Smooth muscle cell of the brain vasculature (primary cell): ENCODE data around the gene MRPS25.
A peak's percentile ranks its signal among the peaks of the same experiment; 100 is the strongest.

ENCODE experiments used
- DNase-seq: peaks from one replicate; pipeline ENCODE4 v3.0.0-alpha.2; 2012; ENCODE audit warnings: low read depth, low spot score

The MRPS25 gene

GRCh38 chr3:15064835-15065549 is at the start of gene MRPS25:
TSS of gene MRPS25 (minus strand) at chr3:15065315. CDS start at chr3:15065194, 121 bp downstream.
- DNase-seq: peak; percentile 81

GRCh38 chr3:15113884-15114283 is 48.8 kb upstream of the MRPS25 start:
- no peak for DNase-seq

GRCh38 chr3:15113471-15113870 is 48.4 kb upstream of the MRPS25 start:
- DNase-seq: no peak

GRCh38 chr3:15112011-15112410 is 46.9 kb upstream of the MRPS25 start:
- DNase-seq: no peak

GRCh38 chr3:15110206-15110605 is 45.1 kb upstream of the MRPS25 start:
- no peak for DNase-seq

GRCh38 chr3:15108869-15109268 is 43.8 kb upstream of the MRPS25 start:
- DNase-seq: no peak

- peak; percentile 49 for DNase-seq
Observed at GRCh38 chr3:15108082-15108545, 43.0 kb upstream of the MRPS25 start.

- DNase-seq: no peak
Observed at GRCh38 chr3:15107075-15107947, 42.2 kb upstream of the MRPS25 start.

- no peak for DNase-seq
Observed at GRCh38 chr3:15102836-15103235, 37.7 kb upstream of the MRPS25 start.

GRCh38 chr3:15102256-15102655 is 37.1 kb upstream of the MRPS25 start:
- no peak for DNase-seq

- DNase-seq: no peak
Observed at GRCh38 chr3:15099364-15100098, 34.4 kb upstream of the MRPS25 start.

- DNase-seq: peak; percentile 78
Observed at GRCh38 chr3:15098503-15099363, 33.6 kb upstream of the MRPS25 start, which contains the start of gene RBSN. TSS of gene RBSN (minus strand) at chr3:15099148. CDS start at chr3:15096120, 3,028 bp downstream.

GRCh38 chr3:15097891-15098290 is 32.8 kb upstream of the MRPS25 start:
- DNase-seq: no peak

GRCh38 chr3:15096046-15096445 is 30.9 kb upstream of the MRPS25 start:
- no peak for DNase-seq

GRCh38 chr3:15094187-15094875 is 29.2 kb upstream of the MRPS25 start:
- DNase-seq: no peak

- DNase-seq: no peak
Observed at GRCh38 chr3:15092686-15093085, 27.6 kb upstream of the MRPS25 start.

- no peak for DNase-seq
Observed at GRCh38 chr3:15091575-15091974, 26.5 kb upstream of the MRPS25 start.

- no peak for DNase-seq
Observed at GRCh38 chr3:15089201-15089600, 24.1 kb upstream of the MRPS25 start.

GRCh38 chr3:15086699-15087098 is 21.6 kb upstream of the MRPS25 start:
- DNase-seq: no peak

GRCh38 chr3:15086263-15086662 is 21.1 kb upstream of the MRPS25 start:
- DNase-seq: no peak
